Caco-2 (cell line): ENCODE data around the gene NOS1AP. TPM values are rescaled to one million over a fixed set of nuclear protein-coding genes. Genes with fewer than 3 reads are reported as not detected.

Source experiments
- BruUV-seq: library from RNA; stranded (reverse); fragments of 400-500 nt; replicated peaks from 2 replicates; lab custom pipeline; 2021; lab: Mats Ljungman, UMichigan
- CTCF ChIA-PET: fragments of 300-600 bp; sonication (Branson Sonifier 250); formaldehyde crosslinking; loops from one replicate; lab custom pipeline; 2022; ENCODE audit warnings: antibody characterized with exemption; lab: Charles Lee
- POLR2A ChIA-PET: fragments of 300-600 bp; sonication (Branson Sonifier 250); formaldehyde crosslinking; loops from one replicate; lab custom pipeline; 2022; ENCODE audit warnings: antibody characterized with exemption; lab: Charles Lee
- DNase-seq, 2 experiments: peaks; one replicate each; pipeline versions ENCODE4 v3.0.0 to v3.0.0-alpha.2; 2020 to 2022
- H3K27me3 ChIP-seq: replicated peaks from 2 replicates; pipeline ENCODE4 v1.6.0; 2011; ENCODE audit warnings: low read length; ENCODE audit not compliant: control insufficient read depth, insufficient read depth
- H3K36me3 ChIP-seq: 2 replicates; pipeline ENCODE4 v1.5.1; 2011; ENCODE audit warnings: low read length; ENCODE audit not compliant: control insufficient read depth, insufficient read depth
- H3K4me1 ChIP-seq: fragments of 250-450 bp; sonication (Bioruptor Pico); 2 replicates; pipeline ENCODE4 v1.5.1; 2020; ENCODE audit warnings: mild to moderate bottlenecking
- H3K4me3 ChIP-seq: 2 replicates; pipeline ENCODE4 v1.5.1; 2011; ENCODE audit warnings: low read depth, mild to moderate bottlenecking, control low read depth, low read length
- H3K9me3 ChIP-seq: fragments of 250-450 bp; sonication (Bioruptor Pico); 2 replicates; pipeline ENCODE4 v1.5.1; 2020; ENCODE audit warnings: mild to moderate bottlenecking, moderate library complexity
- H3K27ac Mint-ChIP-seq: one replicate; pipeline ENCODE4 v1.8.0; 2022; ENCODE audit warnings: mixed read lengths; ENCODE audit not compliant: unreplicated experiment
- H3K27me3 Mint-ChIP-seq: one replicate; pipeline ENCODE4 v1.8.0; 2022; ENCODE audit warnings: mixed read lengths; ENCODE audit not compliant: insufficient read depth, unreplicated experiment
- H3K36me3 Mint-ChIP-seq: one replicate; pipeline ENCODE4 v1.8.0; 2022; ENCODE audit warnings: mild to moderate bottlenecking, mixed read lengths; ENCODE audit not compliant: insufficient read depth, unreplicated experiment
- H3K4me1 Mint-ChIP-seq: one replicate; pipeline ENCODE4 v1.8.0; 2022; ENCODE audit warnings: low read depth, mixed read lengths; ENCODE audit not compliant: unreplicated experiment
- H3K4me3 Mint-ChIP-seq: one replicate; pipeline ENCODE4 v1.8.0; 2022; ENCODE audit warnings: mild to moderate bottlenecking, moderate library complexity, mixed read lengths; ENCODE audit not compliant: unreplicated experiment
- H3K9me3 Mint-ChIP-seq: one replicate; pipeline ENCODE4 v1.8.0; 2022; ENCODE audit warnings: mixed read lengths; ENCODE audit not compliant: unreplicated experiment
- CTCF ChIP-seq, 2 experiments: fragments of 200-600 bp in 1 of 2; IDR thresholded peaks; 1 replicate in 1 of 2; 2 replicates in 1 of 2; pipeline versions ENCODE4 v1.5.1 to v1.8.0; 2011 to 2022; ENCODE audit warnings: antibody characterized with exemption in 1 of 2, control low read depth in 1 of 2, inconsistent platforms in 1 of 2, low read depth in 1 of 2, low read length in 1 of 2, mild to moderate bottlenecking in 1 of 2, moderate library complexity in 1 of 2; ENCODE audit not compliant: insufficient read depth in 1 of 2, severe bottlenecking in 1 of 2, unreplicated experiment in 1 of 2
- intact Hi-C: fragments of 100-400 bp; cut with micrococcal nuclease; formaldehyde crosslinking; loops from one replicate; pipeline ENCODE4 v1.10.0; 2022; ENCODE audit not compliant: unreplicated experiment
- total RNA-seq: library from RNA; stranded (reverse); gene quantifications from 2 replicates; pipeline ENCODE4 v1.2.3, GENCODE V29; 2022

Gene NOS1AP
- total RNA-seq, 1 experiment from 2014 or later: 5.5 TPM

GRCh38 chr1:162070825-162071224 lies 1.3 kb downstream of the NOS1AP start:
- peaks cover 12% of the 10 kb centered on the region for H3K4me1 Mint-ChIP-seq
- CTCF ChIA-PET: interaction anchor here (0.7 kb wide), 2 partner anchors 159 to 229 kb away, joined by 3 to 5 read pairs; no protein-coding TSS in a partner anchor
- 0 out of 2 replicates have a peak, but pooled peaks cover 5% of the 10 kb centered on the region for H3K4me1 ChIP-seq

GRCh38 chr1:162072740-162073139 lies 3.2 kb downstream of the NOS1AP start:
- peaks cover 18% of the 10 kb centered on the region for H3K4me1 Mint-ChIP-seq
- no peak for TF ChIP-seq CTCF (IDR thresholded peaks at IDR 0.05; ENCODE audit: insufficient read depth in 1 of 2, low read depth in 1 of 2, low read length in 1 of 2, severe bottlenecking in 1 of 2, unreplicated experiment in 1 of 2)
- POLR2A ChIA-PET: no interaction called here
- BruUV-seq: no TSS peak
- no peak overlapping the region for H3K4me3 Mint-ChIP-seq
- H3K36me3 ChIP-seq: no peaks in the 10 kb centered on the region
- no peak overlapping the region for H3K4me3 ChIP-seq
- no peaks in the 10 kb centered on the region; the same call in 1 of the 2 replicates for H3K27me3 ChIP-seq
- intact Hi-C loops: loop anchor here (10.0 kb wide), 1 partner anchor 62 kb away; no protein-coding TSS in a partner anchor
- H3K9me3 ChIP-seq: no peaks in the 10 kb centered on the region
- H3K27me3 Mint-ChIP-seq: no peaks in the 10 kb centered on the region
- no peak overlapping the region for H3K27ac Mint-ChIP-seq
- no peaks in the 10 kb centered on the region for H3K36me3 Mint-ChIP-seq
- CTCF ChIA-PET: no interaction called here
- H3K9me3 Mint-ChIP-seq: no peaks in the 10 kb centered on the region
- 0 out of 2 replicates have a peak, but pooled peaks cover 5% of the 10 kb centered on the region for H3K4me1 ChIP-seq
- no peak for DNase-seq

More at GRCh38 chr1:162070825-162071224, 1.3 kb downstream of the NOS1AP start:
- TSS peak; percentile 14 for BruUV-seq
- no peaks in the 10 kb centered on the region for H3K27me3 Mint-ChIP-seq
- peak overlapping the region; percentile 77 for H3K4me3 Mint-ChIP-seq
- H3K27me3 ChIP-seq: no peaks in the 10 kb centered on the region; the same call in 1 of the 2 replicates
- intact Hi-C loops: loop anchor here (10.0 kb wide), 1 partner anchor 64 kb away; no protein-coding TSS in a partner anchor
- POLR2A ChIA-PET: interaction anchor here (1.0 kb wide), 1 partner anchor 36 kb away, joined by 5 read pairs; no protein-coding TSS in a partner anchor
- H3K9me3 Mint-ChIP-seq: no peaks in the 10 kb centered on the region
- H3K27ac Mint-ChIP-seq: no peak overlapping the region
- peak overlapping the region; percentile 74 for H3K4me3 ChIP-seq
- DNase-seq: peak; percentile 36 to 38
- no peaks in the 10 kb centered on the region for H3K36me3 ChIP-seq
- TF ChIP-seq CTCF (IDR thresholded peaks at IDR 0.05; ENCODE audit: insufficient read depth in 1 of 2, low read depth in 1 of 2, low read length in 1 of 2, severe bottlenecking in 1 of 2, unreplicated experiment in 1 of 2): no peak
- H3K9me3 ChIP-seq: no peaks in the 10 kb centered on the region
- no peaks in the 10 kb centered on the region for H3K36me3 Mint-ChIP-seq

GRCh38 chr1:162074276-162075005 lies 5.0 kb downstream of the NOS1AP start:
- no peaks in the 10 kb centered on the region; the same call in 1 of the 2 replicates for H3K27me3 ChIP-seq
- Mint-ChIP-seq H3K27ac (no peak overlapping the region), H3K36me3 (no peaks in the 10 kb centered on the region), H3K4me1 (peaks cover 18% of the 10 kb centered on the region), H3K9me3 (no peaks in the 10 kb centered on the region), H3K4me3 (no peak overlapping the region), H3K27me3 (no peaks in the 10 kb centered on the region)
- no peak for TF ChIP-seq CTCF (IDR thresholded peaks at IDR 0.05; ENCODE audit: insufficient read depth in 1 of 2, low read depth in 1 of 2, low read length in 1 of 2, severe bottlenecking in 1 of 2, unreplicated experiment in 1 of 2)
- H3K4me3 ChIP-seq: no peak overlapping the region
- DNase-seq: no peak
- H3K4me1 ChIP-seq: 0 out of 2 replicates have a peak, but pooled peaks cover 5% of the 10 kb centered on the region
- ChIA-PET POLR2A (no interaction called here), CTCF (no interaction called here)
- no TSS peak for BruUV-seq
- H3K9me3 ChIP-seq: no peaks in the 10 kb centered on the region
- no peaks in the 10 kb centered on the region for H3K36me3 ChIP-seq
- intact Hi-C loops: loop anchor here (10.0 kb wide), 1 partner anchor 60 kb away; no protein-coding TSS in a partner anchor
